ENCODE data around the gene ENDOV.

Gene ENDOV

DNA sequence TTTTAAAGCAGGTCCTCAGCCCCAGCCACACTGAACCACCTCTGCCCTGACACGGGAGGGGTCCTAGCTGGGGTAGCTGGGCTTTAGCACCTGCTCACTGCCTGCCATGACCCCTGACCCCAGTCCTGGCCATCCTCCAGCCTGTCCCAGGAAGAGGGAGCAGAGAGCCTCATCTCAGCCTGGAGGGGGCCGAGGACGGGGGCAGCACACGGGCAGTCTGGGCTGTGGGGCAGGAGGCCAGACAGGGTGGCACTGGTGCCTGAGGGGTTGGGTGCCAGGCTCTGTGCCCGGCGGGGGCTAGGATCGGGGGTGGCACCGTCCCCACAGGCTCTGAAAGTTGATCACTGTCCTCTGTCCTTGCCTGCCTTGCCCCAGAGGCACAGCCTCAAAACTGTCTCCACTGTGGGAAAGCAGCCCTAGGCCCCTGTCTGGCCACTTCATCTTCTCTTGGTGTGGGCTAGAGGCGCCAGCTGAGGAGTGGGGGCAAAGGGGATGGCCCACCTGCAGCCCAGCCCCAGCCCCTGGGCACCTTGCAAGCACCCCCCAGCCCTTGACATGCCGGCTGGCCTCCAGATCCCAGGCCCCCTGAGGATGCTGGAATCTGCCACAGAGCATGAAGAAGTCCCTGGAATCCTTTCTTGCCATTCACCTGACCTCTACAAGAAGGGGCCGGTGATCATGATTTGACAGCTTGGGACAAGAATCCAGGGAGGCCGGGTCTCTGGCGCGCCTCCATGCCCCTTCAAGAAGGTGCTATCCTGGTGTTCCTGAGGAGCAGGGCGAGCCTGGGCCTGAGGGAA lies 15.7 kb downstream of the ENDOV start:
- TF ChIP-seq CEBPB (IDR thresholded peaks at IDR 0.05), result no peak

DNA sequence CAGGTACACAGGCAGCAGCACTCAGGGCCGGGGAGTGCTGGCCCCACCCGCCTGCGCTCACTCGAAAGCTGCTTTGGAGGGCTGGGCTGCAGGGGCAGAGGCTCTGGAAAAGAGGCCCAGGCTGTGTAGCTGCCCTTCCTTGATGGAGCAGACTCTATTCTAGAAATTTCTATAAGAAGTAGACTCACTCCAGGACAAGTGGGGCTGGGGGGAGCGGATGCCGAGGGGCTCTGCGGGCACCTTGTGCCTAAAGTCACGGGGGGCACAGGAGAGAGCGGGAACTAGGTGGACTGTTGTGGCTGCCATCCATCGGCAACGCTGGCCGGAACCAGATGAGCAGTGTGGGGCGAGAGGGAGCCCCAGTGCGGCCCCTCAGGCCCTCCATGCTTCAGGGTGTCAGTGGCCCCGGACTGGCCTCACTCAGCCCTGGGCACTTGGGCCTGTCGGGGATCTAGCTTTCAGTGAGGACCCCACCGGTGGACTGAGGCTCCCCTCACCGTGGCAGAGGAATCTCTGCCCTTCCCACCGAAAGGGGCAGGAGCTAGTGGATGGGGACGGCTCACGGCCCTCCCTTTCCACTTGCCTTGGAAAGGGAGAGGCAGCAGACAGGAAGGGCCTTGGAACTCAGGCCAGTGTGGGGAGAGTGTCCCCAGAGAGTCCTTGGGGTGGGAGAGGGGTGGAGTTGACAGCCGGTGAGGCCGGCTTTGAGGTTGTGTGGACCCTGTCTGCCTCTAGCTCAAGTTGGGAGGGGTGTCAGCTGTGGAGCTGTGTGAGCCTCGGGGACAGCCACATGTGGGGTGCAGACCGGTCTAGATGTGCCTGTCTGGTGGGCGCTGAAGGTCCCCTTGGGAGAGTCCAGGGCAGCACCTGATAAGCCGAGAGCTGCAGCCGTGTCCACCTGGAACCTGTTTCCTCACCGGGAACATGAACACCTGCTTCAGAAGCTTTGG lies 16.6 kb downstream of the ENDOV start:
- TF ChIP-seq TCF12 (IDR thresholded peaks at IDR 0.05; ENCODE audit: low read depth), result no peak
- TF ChIP-seq ZBTB7A (IDR thresholded peaks at IDR 0.05; ENCODE audit: low read depth), result no peak

DNA sequence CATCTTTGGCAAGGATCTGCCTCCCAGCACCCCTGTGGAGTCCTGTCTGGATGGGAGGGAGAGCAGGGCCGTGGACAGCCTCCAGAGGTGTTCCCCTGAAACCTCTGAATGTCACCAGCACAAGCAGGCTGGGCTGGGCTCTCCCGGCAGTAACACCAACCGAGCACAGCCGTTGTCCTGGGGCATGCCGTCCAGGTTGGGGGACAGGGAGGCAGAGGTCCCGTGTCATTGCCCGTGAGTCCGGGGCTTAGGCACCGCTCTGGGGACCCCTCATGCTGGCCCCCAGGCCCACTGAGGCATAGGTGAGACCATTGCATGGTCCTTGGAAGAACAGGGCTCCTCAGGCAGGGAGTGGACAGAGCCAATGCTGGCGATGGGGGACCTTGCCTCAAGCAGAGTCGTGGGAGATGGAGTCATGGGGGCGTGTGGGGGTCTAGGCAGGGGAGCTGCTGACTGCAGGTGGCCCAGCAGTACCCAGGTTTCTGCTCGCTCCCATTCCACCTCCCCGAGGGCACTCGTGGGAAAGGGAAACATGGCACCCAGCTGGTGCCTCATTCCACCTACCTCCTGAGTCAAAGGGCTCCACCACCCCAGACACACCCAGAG lies 17.5 kb downstream of the ENDOV start:
- TF ChIP-seq RAD21 (IDR thresholded peaks at IDR 0.05; ENCODE audit: low read depth) (no peak), NFIC (IDR thresholded peaks at IDR 0.05) (no peak), ZBTB7A (IDR thresholded peaks at IDR 0.05; ENCODE audit: low read depth) (no peak), EP300 (IDR thresholded peaks at IDR 0.05; ENCODE audit: borderline replicate concordance) (no peak), CREB1 (IDR thresholded peaks at IDR 0.05; ENCODE audit: low read depth) (no peak), CEBPB (IDR thresholded peaks at IDR 0.05) (no peak), FOXM1 (IDR thresholded peaks at IDR 0.05; ENCODE audit: borderline replicate concordance, low read depth) (no peak)
- TF ChIP-seq, protein P1, sequence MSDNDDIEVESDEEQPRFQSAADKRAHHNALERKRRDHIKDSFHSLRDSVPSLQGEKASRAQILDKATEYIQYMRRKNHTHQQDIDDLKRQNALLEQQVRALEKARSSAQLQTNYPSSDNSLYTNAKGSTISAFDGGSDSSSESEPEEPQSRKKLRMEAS (IDR thresholded peaks at IDR 0.05), result no peak
- TF ChIP-seq, protein P2, sequence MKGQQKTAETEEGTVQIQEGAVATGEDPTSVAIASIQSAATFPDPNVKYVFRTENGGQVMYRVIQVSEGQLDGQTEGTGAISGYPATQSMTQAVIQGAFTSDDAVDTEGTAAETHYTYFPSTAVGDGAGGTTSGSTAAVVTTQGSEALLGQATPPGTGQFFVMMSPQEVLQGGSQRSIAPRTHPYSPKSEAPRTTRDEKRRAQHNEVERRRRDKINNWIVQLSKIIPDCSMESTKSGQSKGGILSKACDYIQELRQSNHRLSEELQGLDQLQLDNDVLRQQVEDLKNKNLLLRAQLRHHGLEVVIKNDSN (IDR thresholded peaks at IDR 0.05), result no peak

DNA sequence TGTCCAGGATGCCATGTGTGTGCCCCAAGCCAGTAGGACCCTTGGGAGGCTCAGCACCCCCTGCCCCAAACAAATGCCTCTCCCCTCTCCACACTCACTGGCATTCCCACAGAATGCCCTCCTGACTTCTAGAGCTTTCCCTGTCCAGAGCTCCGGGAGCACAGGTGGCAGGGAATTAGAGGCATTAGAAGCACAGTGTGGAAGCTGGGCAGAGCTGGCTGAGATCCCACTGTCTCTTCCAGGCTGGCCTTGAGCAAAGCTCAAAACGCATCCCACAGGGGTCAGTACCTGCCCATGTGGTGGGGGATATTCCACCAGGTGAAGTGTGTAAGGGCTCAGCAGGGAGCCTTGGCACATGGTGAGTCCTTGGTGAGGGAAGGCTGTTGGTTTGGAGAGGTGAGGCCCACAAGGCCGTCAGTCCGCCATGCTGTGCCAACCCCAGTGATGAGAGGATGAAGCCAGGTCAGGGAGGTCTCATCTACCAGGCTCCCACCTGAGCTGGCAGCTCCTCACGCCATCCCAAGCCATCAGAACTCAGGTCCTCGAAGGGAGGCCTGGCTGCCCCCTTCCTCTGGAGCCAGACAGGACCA lies 18.1 kb downstream of the ENDOV start:
- no peak for TF ChIP-seq CREB1 (IDR thresholded peaks at IDR 0.05; ENCODE audit: low read depth)

DNA sequence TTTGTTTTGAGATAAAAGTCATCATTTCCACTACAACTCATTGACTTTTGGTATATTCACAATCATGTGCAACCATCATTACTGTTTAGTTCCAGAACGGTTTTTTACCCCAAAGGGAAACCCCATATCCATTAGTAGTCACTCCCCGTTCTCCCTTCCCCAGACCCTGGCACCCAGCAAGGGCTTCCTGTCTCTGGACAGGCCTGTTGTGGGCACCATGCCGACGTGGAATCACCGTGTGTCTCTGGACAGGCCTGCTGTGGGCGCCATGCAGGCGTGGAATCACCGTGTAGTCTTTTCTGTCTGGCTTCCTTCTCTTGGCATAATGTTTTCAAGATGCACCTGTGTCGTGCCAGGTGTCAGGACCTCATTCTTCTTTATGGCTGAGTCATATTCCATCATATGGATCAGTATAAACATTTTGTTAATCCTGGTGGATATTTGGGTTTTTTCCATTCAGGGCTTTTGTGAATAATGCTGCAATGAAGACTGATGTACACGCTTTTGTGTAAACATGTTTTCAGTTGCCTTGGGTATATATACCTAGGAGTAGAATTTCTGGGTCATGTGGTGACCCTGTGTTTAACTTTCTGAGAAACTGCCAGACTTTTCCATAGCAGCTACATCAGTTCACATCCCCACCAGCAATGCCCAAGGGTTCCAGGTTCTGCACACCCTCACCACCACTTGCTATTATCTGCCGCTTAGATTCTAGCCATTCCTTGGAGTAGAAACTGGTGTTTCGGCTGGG lies 19.1 kb downstream of the ENDOV start:
- TF ChIP-seq ZBTB7A (IDR thresholded peaks at IDR 0.05; ENCODE audit: low read depth) (no peak), YY1 (IDR thresholded peaks at IDR 0.05; ENCODE audit: low read depth) (no peak), TAF1 (IDR thresholded peaks at IDR 0.05; ENCODE audit: low read depth) (no peak), NFIC (IDR thresholded peaks at IDR 0.05) (no peak), CREB1 (IDR thresholded peaks at IDR 0.05; ENCODE audit: low read depth) (no peak), EGR1 (IDR thresholded peaks at IDR 0.05) (no peak), RAD21 (IDR thresholded peaks at IDR 0.05; ENCODE audit: low read depth) (no peak)
- TF ChIP-seq, protein P1 (IDR thresholded peaks at IDR 0.05), result no peak
- TF ChIP-seq, protein P3, sequence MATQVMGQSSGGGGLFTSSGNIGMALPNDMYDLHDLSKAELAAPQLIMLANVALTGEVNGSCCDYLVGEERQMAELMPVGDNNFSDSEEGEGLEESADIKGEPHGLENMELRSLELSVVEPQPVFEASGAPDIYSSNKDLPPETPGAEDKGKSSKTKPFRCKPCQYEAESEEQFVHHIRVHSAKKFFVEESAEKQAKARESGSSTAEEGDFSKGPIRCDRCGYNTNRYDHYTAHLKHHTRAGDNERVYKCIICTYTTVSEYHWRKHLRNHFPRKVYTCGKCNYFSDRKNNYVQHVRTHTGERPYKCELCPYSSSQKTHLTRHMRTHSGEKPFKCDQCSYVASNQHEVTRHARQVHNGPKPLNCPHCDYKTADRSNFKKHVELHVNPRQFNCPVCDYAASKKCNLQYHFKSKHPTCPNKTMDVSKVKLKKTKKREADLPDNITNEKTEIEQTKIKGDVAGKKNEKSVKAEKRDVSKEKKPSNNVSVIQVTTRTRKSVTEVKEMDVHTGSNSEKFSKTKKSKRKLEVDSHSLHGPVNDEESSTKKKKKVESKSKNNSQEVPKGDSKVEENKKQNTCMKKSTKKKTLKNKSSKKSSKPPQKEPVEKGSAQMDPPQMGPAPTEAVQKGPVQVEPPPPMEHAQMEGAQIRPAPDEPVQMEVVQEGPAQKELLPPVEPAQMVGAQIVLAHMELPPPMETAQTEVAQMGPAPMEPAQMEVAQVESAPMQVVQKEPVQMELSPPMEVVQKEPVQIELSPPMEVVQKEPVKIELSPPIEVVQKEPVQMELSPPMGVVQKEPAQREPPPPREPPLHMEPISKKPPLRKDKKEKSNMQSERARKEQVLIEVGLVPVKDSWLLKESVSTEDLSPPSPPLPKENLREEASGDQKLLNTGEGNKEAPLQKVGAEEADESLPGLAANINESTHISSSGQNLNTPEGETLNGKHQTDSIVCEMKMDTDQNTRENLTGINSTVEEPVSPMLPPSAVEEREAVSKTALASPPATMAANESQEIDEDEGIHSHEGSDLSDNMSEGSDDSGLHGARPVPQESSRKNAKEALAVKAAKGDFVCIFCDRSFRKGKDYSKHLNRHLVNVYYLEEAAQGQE (IDR thresholded peaks at IDR 0.05; ENCODE audit: low read depth), result no peak

DNA sequence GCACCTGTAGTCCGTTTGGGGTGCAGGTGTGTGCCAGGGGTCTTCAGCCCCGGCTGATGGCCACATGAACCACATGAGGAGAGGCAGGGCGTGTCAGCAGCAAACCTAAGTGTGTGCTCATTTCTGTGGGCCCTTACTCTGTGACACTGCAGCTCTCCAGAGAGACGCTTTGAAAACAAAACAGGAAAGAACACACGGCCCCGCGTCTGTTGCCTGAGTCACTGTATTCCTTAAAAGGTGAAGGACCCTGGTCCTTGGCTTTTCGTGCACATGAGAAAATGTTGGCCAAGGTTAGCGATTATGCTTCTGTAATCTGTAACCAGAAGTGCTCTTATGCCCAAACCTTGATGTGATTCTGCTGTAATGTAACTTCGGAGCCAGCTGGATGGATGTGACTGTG lies 22.6 kb downstream of the ENDOV start:
- TF ChIP-seq CREB1 (IDR thresholded peaks at IDR 0.05; ENCODE audit: low read depth) (no peak), RAD21 (IDR thresholded peaks at IDR 0.05; ENCODE audit: low read depth) (no peak), FOXM1 (IDR thresholded peaks at IDR 0.05; ENCODE audit: borderline replicate concordance, low read depth) (no peak), TAF1 (IDR thresholded peaks at IDR 0.05; ENCODE audit: low read depth) (no peak), CEBPB (IDR thresholded peaks at IDR 0.05) (no peak), EGR1 (IDR thresholded peaks at IDR 0.05) (no peak), EP300 (IDR thresholded peaks at IDR 0.05; ENCODE audit: borderline replicate concordance) (no peak), TCF12 (IDR thresholded peaks at IDR 0.05; ENCODE audit: low read depth) (no peak)
- TF ChIP-seq, protein P1 (IDR thresholded peaks at IDR 0.05), result no peak

DNA sequence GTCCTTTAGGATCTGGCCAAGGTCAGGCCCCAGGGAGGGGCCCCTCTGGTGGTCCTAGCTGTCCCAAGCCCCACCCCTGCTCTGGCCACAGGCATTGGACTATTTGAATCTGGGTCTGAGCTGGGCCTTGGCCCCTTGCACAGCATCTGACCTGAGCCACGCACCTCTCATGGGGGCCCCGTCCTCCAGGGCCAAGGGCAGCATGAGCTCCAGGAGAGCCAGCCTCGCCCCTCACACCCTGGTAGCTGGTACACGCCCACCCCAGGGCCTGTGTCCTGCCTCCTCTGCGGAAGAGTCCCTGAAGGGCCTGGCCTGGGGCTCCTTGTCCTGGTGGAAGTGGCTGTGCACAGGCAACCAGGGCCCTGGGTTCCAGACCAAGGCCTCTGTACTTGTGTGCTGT lies 23.8 kb downstream of the ENDOV start:
- TF ChIP-seq ZBTB7A (IDR thresholded peaks at IDR 0.05; ENCODE audit: low read depth) (no peak), RAD21 (IDR thresholded peaks at IDR 0.05; ENCODE audit: low read depth) (no peak), YY1 (IDR thresholded peaks at IDR 0.05; ENCODE audit: low read depth) (no peak), NFIC (IDR thresholded peaks at IDR 0.05) (no peak), TEAD4 (IDR thresholded peaks at IDR 0.05) (no peak), CEBPB (IDR thresholded peaks at IDR 0.05) (no peak), TCF12 (IDR thresholded peaks at IDR 0.05; ENCODE audit: low read depth) (no peak), EP300 (IDR thresholded peaks at IDR 0.05; ENCODE audit: borderline replicate concordance) (no peak), TAF1 (IDR thresholded peaks at IDR 0.05; ENCODE audit: low read depth) (no peak), CREB1 (IDR thresholded peaks at IDR 0.05; ENCODE audit: low read depth) (no peak), EGR1 (IDR thresholded peaks at IDR 0.05) (no peak), FOXM1 (IDR thresholded peaks at IDR 0.05; ENCODE audit: borderline replicate concordance, low read depth) (no peak)
- TF ChIP-seq, protein P2 (IDR thresholded peaks at IDR 0.05), result no peak
- TF ChIP-seq, protein P3 (IDR thresholded peaks at IDR 0.05; ENCODE audit: low read depth), result no peak
- TF ChIP-seq, protein P1 (IDR thresholded peaks at IDR 0.05), result no peak

Data from Ishikawa (cell line).